Adrenal gland (tissue), 12 donors: ENCODE measurements around the gene MGMT. TPM values are rescaled to one million over a fixed set of nuclear protein-coding genes. Genes with fewer than 3 reads are reported as not detected.

Experiments used
- DNase-seq, 7 donors: peaks; one replicate each; pipeline ENCODE4 v3.0.0-alpha.2; 2019 to 2020
- H3K27ac ChIP-seq, 5 donors: fragments of 200-600 bp; sonication (generic) in 4 of 5; 1 replicate in 3 of 5; 2 replicates in 2 of 5; pipeline versions ENCODE4 v1.5.1 to v1.8.0; 2016 to 2020; ENCODE audit warnings: mild to moderate bottlenecking in 1 of 5
- H3K27me3 ChIP-seq: fragments of 200-600 bp; 2 replicates; pipeline ENCODE4 v1.8.0; 2021
- H3K36me3 ChIP-seq, 2 donors: fragments of 200-600 bp; replicated peaks in 1 of 2; 1 replicate in 1 of 2; 2 replicates in 1 of 2; pipeline versions ENCODE4 v1.5.1 to v1.8.0; 2018 to 2022
- H3K4me1 ChIP-seq, 2 donors: fragments of 200-600 bp; replicated peaks in 1 of 2; 1 replicate in 1 of 2; 2 replicates in 1 of 2; pipeline versions ENCODE4 v1.5.1 to v1.8.0; 2018 to 2021
- H3K4me3 ChIP-seq, 4 donors: fragments of 200-600 bp; sonication (generic) in 3 of 4; one replicate each; pipeline ENCODE4 v1.5.1; 2016 to 2018
- H3K9me3 ChIP-seq, 3 donors: fragments of 200-600 bp; sonication (generic) in 1 of 3; replicated peaks in 1 of 3; 1 replicate in 2 of 3; 2 replicates in 1 of 3; pipeline versions ENCODE4 v1.5.1 to v1.8.0; 2016 to 2021
- POLR2A ChIP-seq, 2 donors: fragments of 450-650 bp; IDR thresholded peaks; one replicate each; pipeline ENCODE4 v1.6.1; 2017; ENCODE audit warnings: antibody characterized with exemption in 2 of 2, mild to moderate bottlenecking in 2 of 2, moderate library complexity in 1 of 2
- WGBS, 4 donors: extraction: QIAGEN DNeasy Blood & Tissue Kit in 2 of 4; methylation state at CpG; one replicate each; pipeline versions ENCODE4 v1.1.5 to v1.1.7; 2013 to 2017; 5-methylcytosine and 5-hydroxymethylcytosine counted together
- intact Hi-C, 2 donors: fragments of 100-400 bp; cut with DNase I; formaldehyde crosslinking; loops; one replicate each; pipeline versions ENCODE4 v1.14.1 to v1.15.0; 2022 to 2023
- polyA plus RNA-seq, 3 donors: library from polyadenylated mRNA; stranded (reverse); fragments of 200-250 nt in 2 of 3; fragments of 350-450 nt in 1 of 3; fragmentation: Illumina TruSeq in 1 of 3; extraction: RNeasy Lipid Tissue Mini Kit (QIAGEN cat#74804) in 1 of 3; gene quantifications; one replicate each; pipeline ENCODE4 v1.2.3, GENCODE V29; 2013 to 2014
- total RNA-seq, 9 donors: library from RNA; depleted of rRNA in 4 of 9; stranded (reverse); fragments of >200 nt in 4 of 9; fragments of 120-200 nt in 1 of 9; fragmentation: NEBNext Ultra II Directional in 1 of 9; extraction: Animal tissue kit (Norgen Biotek cat#: 25700) in 1 of 9; gene quantifications; one replicate each; pipeline versions ENCODE4 v1.1.0 to v1.2.4, GENCODE V29; 2013 to 2023
- TF ChIP-seq, protein P1 (sequence below), 6 experiments: fragments of 450-650 bp in 4 of 6; fragments of 200-600 bp in 2 of 6; sonication (generic) in 1 of 6; IDR thresholded peaks; 1 replicate in 5 of 6; 2 replicates in 1 of 6; pipeline versions ENCODE4 v1.5.1 to v1.8.0; 2016 to 2021; ENCODE audit warnings: antibody characterized with exemption in 6 of 6, mild to moderate bottlenecking in 2 of 6, moderate library complexity in 1 of 6
- donor health status: healthy with polysubstance abuse.
- donor health status: Bipolar disorder and iron deficiency.
- donor health status: DM: yes; HTN: yes; CAD: no.
- donor health status: DM: no; HTN: no; CAD: no.
- donor health status: DM: no; HTN: no; CAD: no.
- donor health status: DM: yes; HTN: yes; CAD: no.

Gene MGMT
- total and polyA plus RNA-seq, 12 donors = 3.8 to 35.8 (median 21.2) TPM

DNA sequence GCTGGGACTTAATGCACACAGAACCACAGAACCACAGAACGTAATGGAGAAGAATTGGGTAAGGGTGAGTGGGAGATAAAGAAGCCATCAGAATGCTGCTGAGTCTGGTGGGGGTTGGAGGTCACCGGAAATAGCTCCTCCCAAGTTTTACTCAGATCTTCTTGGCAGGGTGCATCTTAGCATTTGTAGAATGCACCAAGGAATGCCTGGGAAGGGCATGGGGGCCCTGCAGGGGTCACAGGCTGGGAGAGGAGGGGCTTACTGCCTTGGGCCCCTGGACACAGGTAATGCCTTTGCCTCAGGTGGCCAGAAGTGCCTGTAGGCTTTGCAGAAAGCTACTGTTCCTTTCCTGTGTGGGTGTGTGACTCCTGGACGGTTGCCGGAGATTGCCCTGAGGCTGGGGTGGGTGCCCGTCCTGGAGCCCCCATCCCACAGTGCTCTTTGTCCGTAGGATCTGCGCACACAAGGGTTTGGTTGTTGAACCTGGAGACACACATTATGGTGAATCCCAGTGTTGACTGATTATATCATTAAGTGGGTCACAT is 55.1 kb downstream of the MGMT start:
- DNase-seq = no peak
- H3K36me3 ChIP-seq = no peaks in the 10 kb centered on the region
- no peak overlapping the region for H3K27ac ChIP-seq
- no peaks in the 10 kb centered on the region for H3K27me3 ChIP-seq
- no peaks in the 10 kb centered on the region for H3K9me3 ChIP-seq
- 92 to 96% (median 94%) methylated on average over 2 to 7 of the region's 7 CpGs for WGBS, 4 donors
- TF ChIP-seq, protein P1, sequence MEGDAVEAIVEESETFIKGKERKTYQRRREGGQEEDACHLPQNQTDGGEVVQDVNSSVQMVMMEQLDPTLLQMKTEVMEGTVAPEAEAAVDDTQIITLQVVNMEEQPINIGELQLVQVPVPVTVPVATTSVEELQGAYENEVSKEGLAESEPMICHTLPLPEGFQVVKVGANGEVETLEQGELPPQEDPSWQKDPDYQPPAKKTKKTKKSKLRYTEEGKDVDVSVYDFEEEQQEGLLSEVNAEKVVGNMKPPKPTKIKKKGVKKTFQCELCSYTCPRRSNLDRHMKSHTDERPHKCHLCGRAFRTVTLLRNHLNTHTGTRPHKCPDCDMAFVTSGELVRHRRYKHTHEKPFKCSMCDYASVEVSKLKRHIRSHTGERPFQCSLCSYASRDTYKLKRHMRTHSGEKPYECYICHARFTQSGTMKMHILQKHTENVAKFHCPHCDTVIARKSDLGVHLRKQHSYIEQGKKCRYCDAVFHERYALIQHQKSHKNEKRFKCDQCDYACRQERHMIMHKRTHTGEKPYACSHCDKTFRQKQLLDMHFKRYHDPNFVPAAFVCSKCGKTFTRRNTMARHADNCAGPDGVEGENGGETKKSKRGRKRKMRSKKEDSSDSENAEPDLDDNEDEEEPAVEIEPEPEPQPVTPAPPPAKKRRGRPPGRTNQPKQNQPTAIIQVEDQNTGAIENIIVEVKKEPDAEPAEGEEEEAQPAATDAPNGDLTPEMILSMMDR (IDR thresholded peaks at IDR 0.05) = no peak
- intact Hi-C loops = no loop called here
- no peak overlapping the region for H3K4me3 ChIP-seq
- no peaks in the 10 kb centered on the region for H3K4me1 ChIP-seq

DNA sequence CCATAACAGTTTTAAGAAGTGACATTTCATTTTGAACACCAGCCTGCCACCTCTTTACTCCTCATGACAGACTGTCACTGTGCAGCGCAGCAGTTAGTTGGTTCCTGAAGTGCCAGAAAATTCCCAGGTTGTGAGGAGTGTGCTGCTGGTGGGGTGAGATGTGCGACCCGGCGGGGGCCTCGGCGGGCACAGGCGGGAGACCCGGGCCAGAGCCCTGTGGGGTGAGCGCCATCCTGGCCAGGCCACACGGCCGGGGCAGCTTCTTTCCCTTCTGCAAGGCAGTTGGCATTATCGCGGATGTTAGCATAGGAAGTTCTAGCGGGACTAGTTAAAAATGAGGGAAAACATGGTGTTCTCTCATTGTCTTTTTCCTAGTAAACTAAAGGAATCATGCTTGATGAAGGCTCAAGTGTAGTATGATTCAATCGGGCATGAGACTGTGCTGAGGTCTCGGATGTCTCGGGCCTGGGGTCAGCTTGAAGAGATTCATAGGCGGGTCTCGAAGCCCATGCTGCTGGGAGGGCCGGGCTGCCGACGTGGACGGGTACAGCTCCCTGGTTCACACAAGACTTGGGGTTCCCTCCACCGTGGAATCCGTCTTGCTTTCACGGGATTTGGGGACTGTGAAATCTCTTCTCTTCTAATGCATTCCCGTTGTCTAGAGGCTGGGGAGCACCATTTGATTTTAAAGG is 56.1 kb downstream of the MGMT start:
- 93 to 97% (median 95%) methylated on average over 20 to 27 of the region's 27 CpGs for WGBS, 4 donors
- DNase-seq = peak in 1 of 7 donors; percentile 37
- no peak for TF ChIP-seq POLR2A (IDR thresholded peaks at IDR 0.05)
- TF ChIP-seq, protein P1 (IDR thresholded peaks at IDR 0.05) = no peak

DNA sequence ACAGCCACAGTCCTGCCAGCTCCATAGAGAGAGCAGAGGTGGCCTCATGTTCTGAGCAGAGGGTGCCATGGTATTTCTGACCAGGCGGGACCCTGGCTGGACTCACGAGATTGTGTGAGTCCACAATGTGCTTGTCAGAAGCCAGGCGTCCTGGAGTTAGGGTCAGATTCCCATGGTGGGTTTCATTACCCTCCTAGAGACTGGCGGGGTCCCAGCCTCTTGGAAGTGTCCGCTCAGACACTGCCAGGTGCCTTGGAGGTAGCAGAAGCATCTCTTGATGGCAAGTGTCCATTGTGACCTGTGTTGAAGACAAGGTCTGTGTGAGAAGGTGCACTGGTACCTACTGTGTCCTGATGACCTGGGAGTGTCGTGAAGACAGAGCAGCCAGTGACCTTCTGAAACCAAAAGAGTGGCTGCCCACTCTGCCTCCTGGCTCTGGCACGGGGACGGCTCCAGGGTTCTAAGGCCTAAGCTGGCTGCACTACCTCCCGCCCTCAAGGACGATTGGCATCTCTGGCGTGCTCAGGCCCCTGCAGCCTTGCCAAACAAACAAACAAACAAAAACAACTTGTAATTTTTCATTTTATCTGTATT is 56.8 kb downstream of the MGMT start:
- intact Hi-C loops = no loop called here

More for the DNA sequence above, 56.1 kb downstream of the MGMT start:
- intact Hi-C loops = no loop called here
- H3K36me3 ChIP-seq = no peaks in the 10 kb centered on the region
- H3K27me3 ChIP-seq = no peaks in the 10 kb centered on the region
- H3K4me3 ChIP-seq = no peak overlapping the region
- H3K27ac ChIP-seq = no peak overlapping the region
- H3K9me3 ChIP-seq = no peaks in the 10 kb centered on the region
- no peaks in the 10 kb centered on the region for H3K4me1 ChIP-seq

DNA sequence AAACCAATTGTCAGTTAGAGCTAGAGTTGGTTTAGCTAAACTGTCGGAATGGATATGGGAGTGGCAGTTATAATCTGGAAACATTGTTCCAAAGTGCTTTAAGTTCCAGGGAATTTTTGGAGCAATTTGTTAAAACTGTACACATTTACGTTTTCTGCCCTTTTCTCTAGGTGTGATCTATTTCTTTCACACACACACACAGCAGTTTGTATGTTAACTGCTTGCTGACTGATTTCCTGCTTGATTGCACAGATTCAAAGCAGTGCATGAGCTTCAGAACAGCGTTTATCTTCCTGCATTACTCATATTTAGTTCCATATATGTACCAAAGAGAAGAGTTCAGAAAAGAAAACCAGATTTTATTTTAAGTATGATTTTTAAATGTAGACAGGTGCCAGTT is 57.9 kb downstream of the MGMT start:
- Histone ChIP-seq H3K27ac (no peak overlapping the region), H3K27me3 (no peaks in the 10 kb centered on the region), H3K4me1 (no peaks in the 10 kb centered on the region), H3K4me3 (no peak overlapping the region), H3K36me3 (no peaks in the 10 kb centered on the region), H3K9me3 (no peaks in the 10 kb centered on the region)
- 77 to 88% (median 85%) methylated on average over 3 of the region's 3 CpGs for WGBS, 4 donors
- DNase-seq = no peak
- TF ChIP-seq, protein P1 (IDR thresholded peaks at IDR 0.05) = no peak
- TF ChIP-seq POLR2A (IDR thresholded peaks at IDR 0.05) = no peak
- intact Hi-C loops = no loop called here

More for the DNA sequence above, 56.8 kb downstream of the MGMT start:
- H3K27ac ChIP-seq = no peak overlapping the region
- no peak overlapping the region for H3K4me3 ChIP-seq
- TF ChIP-seq, protein P1 (IDR thresholded peaks at IDR 0.05) = no peak
- TF ChIP-seq POLR2A (IDR thresholded peaks at IDR 0.05) = no peak
- no peaks in the 10 kb centered on the region for H3K27me3 ChIP-seq
- H3K9me3 ChIP-seq = no peaks in the 10 kb centered on the region
- peak in 1 of 7 donors; percentile 48 for DNase-seq
- H3K4me1 ChIP-seq = no peaks in the 10 kb centered on the region
- 65 to 83% (median 72%) methylated on average over 9 to 11 of the region's 11 CpGs for WGBS, 4 donors
- no peaks in the 10 kb centered on the region for H3K36me3 ChIP-seq
